Sigmoid colon (tissue), 4 donors: Measurements from ENCODE around the gene BIRC5.

ENCODE experiments used
- CTCF ChIP-seq, 4 experiments: fragments of 450-650 bp in 3 of 4; fragments of 200-600 bp in 1 of 4; IDR thresholded peaks; one replicate each; pipeline ENCODE4 v1.5.1; 2016 to 2019; ENCODE audit warnings: antibody characterized with exemption in 4 of 4, mild to moderate bottlenecking in 3 of 4, moderate library complexity in 2 of 4
- EP300 ChIP-seq, 4 donors: sonication (generic); formaldehyde crosslinking; IDR thresholded peaks; one replicate each; pipeline ENCODE4 v1.6.1; 2017; ENCODE audit warnings: antibody characterized with exemption in 4 of 4
- POLR2A ChIP-seq, 2 donors: fragments of 450-650 bp; IDR thresholded peaks; one replicate each; pipeline ENCODE4 v1.6.1; 2016; ENCODE audit warnings: antibody characterized with exemption in 2 of 2, mild to moderate bottlenecking in 2 of 2, moderate library complexity in 2 of 2

- no peak for TF ChIP-seq CTCF (IDR thresholded peaks at IDR 0.05)
- TF ChIP-seq POLR2A (IDR thresholded peaks at IDR 0.05) = no peak
- no peak for TF ChIP-seq EP300 (IDR thresholded peaks at IDR 0.05)
Measured at GRCh38 chr17:78224231-78225087, 10.4 kb downstream of the BIRC5 start.
